Natural killer cell (primary cell): ENCODE measurements around the gene LY9. TPM values are rescaled to one million over a fixed set of nuclear protein-coding genes. Genes with fewer than 3 reads are reported as not detected.

Experiments
- ATAC-seq, 3 donors: fragments of 150-1000 bp in 2 of 3; fragments of 200-7000 bp in 1 of 3; cut with Tn5 transposase; 1 replicate in 1 of 3; 2 replicates in 2 of 3; pipeline ENCODE4 v1.10.0; 2021; ENCODE audit warnings: mild to moderate bottlenecking in 2 of 3, moderate library complexity in 2 of 3
- DNase-seq, 2 donors: peaks; one replicate each; pipeline versions ENCODE4 v3.0.0 to v3.0.0-alpha.2; 2013 to 2021; ENCODE audit warnings: mixed read lengths in 1 of 2
- H3K27ac ChIP-seq: one replicate; pipeline ENCODE4 v1.5.1; 2013; ENCODE audit warnings: mild to moderate bottlenecking, low read length
- H3K27me3 ChIP-seq: one replicate; pipeline ENCODE4 v1.6.1; 2013; ENCODE audit warnings: low read length; ENCODE audit not compliant: control insufficient read depth, insufficient read depth
- H3K36me3 ChIP-seq: one replicate; pipeline ENCODE4 v1.6.1; 2013; ENCODE audit warnings: low read length; ENCODE audit not compliant: control insufficient read depth, insufficient read depth
- H3K4me1 ChIP-seq: one replicate; pipeline ENCODE4 v1.6.1; 2013; ENCODE audit warnings: low read length; ENCODE audit not compliant: control insufficient read depth, insufficient read depth
- H3K4me3 ChIP-seq: one replicate; pipeline ENCODE4 v1.5.1; 2013; ENCODE audit warnings: low read length
- H3K9me3 ChIP-seq: one replicate; pipeline ENCODE4 v1.6.1; 2013; ENCODE audit warnings: low read length; ENCODE audit not compliant: control insufficient read depth, insufficient read depth
- H3K27ac Mint-ChIP-seq, 2 donors: one replicate each; pipeline ENCODE4 v1.8.0; 2022; ENCODE audit warnings: mild to moderate bottlenecking in 2 of 2, mixed read lengths in 2 of 2, moderate library complexity in 1 of 2
- H3K27me3 Mint-ChIP-seq, 2 donors: one replicate each; pipeline ENCODE4 v1.8.0; 2022; ENCODE audit warnings: low read depth in 2 of 2, mixed read lengths in 2 of 2
- H3K36me3 Mint-ChIP-seq: one replicate; pipeline ENCODE4 v1.8.0; 2022; ENCODE audit warnings: mixed read lengths
- H3K4me1 Mint-ChIP-seq, 2 donors: one replicate each; pipeline ENCODE4 v1.8.0; 2022; ENCODE audit warnings: mixed read lengths in 2 of 2
- H3K4me3 Mint-ChIP-seq: one replicate; pipeline ENCODE4 v1.8.0; 2022; ENCODE audit warnings: mild to moderate bottlenecking, moderate library complexity, mixed read lengths
- H3K9me3 Mint-ChIP-seq, 2 donors: one replicate each; pipeline ENCODE4 v1.8.0; 2022; ENCODE audit warnings: mixed read lengths in 2 of 2
- WGBS: methylation state at CpG from one replicate; pipeline ENCODE4 v1.1.7; 2013; ENCODE audit warnings: missing lambda C conversion rate; ENCODE audit not compliant: insufficient coverage; 5-methylcytosine and 5-hydroxymethylcytosine counted together
- intact Hi-C: fragments of 100-400 bp; cut with micrococcal nuclease; formaldehyde crosslinking; loops from one replicate; pipeline ENCODE4 v1.14.2; 2022
- total RNA-seq, 4 donors: library from RNA; stranded (reverse); fragments of 120-200 nt in 1 of 4; gene quantifications; one replicate each; pipeline versions ENCODE4 v1.2.3 to v1.2.4, GENCODE V29; 2013 to 2022
- TF ChIP-seq, protein P1 (sequence below): fragments of 200-600 bp; IDR thresholded peaks from one replicate; pipeline ENCODE4 v1.8.0; 2022; ENCODE audit warnings: antibody characterized with exemption

The LY9 gene
- total RNA-seq, 3 donors from 2014 or later (not counting 1 experiment from before 2014, with no cell fraction given), result 30.3 to 47.1 (median 34.4) TPM

DNA sequence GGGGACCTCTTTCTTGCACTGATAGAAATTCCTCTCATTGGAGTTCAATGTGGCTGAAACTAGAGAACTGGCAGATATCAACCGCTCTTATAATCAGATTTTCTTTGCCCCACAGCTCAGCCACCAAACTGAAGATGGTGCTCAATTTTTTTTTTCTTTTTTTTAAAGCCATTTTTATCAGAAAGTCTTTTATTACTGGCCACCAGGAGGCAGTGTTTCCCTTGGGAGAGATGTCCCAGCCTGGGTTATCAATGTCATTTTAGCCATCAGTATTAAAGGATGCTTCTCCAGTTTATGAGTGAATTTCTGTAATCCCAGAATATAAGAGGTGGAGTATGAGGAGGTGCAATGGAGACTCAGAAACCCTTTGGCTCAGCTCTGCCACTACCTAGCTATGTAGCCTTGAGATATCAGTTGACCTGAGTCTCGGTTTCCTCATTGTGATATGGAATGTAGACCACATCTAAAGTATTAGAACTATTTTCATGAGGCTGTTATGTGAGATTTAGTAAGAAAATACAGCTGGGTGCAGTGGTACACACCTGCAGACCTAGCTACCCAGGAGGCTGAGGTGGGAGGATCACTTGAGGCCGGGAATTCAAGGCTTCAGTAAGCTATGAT is 39.1 kb downstream of the LY9 start:
- intact Hi-C loops, result loop anchor here (1.0 to 5.0 kb wide), 3 partner anchors 38 to 116 kb away; partner anchors contain the start of gene LY9

DNA sequence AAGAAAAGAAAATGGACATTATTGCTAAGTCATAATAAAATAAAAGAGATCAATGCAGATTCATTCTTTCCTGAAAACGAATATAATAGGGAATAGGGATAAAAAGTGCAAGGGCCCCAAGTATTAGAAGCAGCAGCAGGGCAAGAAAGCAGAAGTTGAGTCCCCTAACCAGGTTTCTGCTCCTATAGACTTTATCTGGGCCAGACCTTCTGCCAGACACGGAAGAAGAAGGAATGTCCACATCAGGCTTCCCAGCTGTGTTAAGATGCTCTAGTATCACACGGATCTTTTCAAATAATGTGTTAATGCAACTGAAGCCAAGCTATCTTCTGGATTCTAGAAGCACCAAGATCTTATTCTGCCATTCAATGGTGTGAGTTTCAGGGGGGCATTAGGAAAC is 39.8 kb downstream of the LY9 start:
- peak overlapping the region; percentile 70 for H3K27ac ChIP-seq
- peaks cover 28% of the 10 kb centered on the region for H3K36me3 Mint-ChIP-seq
- peaks cover 80% of the 10 kb centered on the region for H3K36me3 ChIP-seq
- 67% methylated on average over 3 of the region's 3 CpGs for WGBS
- intact Hi-C loops, result loop anchor here (1.0 to 5.0 kb wide), 3 partner anchors 38 to 116 kb away; partner anchors contain the start of gene LY9
- no peak for DNase-seq
- H3K27me3 Mint-ChIP-seq, result no peaks in the 10 kb centered on the region
- no peaks in the 10 kb centered on the region for H3K27me3 ChIP-seq
- peak overlapping the region; percentile 42 for H3K4me3 Mint-ChIP-seq
- no peaks in the 10 kb centered on the region for H3K9me3 ChIP-seq
- ATAC-seq, result no peak
- H3K4me3 ChIP-seq, result no peak overlapping the region
- TF ChIP-seq, protein P1, sequence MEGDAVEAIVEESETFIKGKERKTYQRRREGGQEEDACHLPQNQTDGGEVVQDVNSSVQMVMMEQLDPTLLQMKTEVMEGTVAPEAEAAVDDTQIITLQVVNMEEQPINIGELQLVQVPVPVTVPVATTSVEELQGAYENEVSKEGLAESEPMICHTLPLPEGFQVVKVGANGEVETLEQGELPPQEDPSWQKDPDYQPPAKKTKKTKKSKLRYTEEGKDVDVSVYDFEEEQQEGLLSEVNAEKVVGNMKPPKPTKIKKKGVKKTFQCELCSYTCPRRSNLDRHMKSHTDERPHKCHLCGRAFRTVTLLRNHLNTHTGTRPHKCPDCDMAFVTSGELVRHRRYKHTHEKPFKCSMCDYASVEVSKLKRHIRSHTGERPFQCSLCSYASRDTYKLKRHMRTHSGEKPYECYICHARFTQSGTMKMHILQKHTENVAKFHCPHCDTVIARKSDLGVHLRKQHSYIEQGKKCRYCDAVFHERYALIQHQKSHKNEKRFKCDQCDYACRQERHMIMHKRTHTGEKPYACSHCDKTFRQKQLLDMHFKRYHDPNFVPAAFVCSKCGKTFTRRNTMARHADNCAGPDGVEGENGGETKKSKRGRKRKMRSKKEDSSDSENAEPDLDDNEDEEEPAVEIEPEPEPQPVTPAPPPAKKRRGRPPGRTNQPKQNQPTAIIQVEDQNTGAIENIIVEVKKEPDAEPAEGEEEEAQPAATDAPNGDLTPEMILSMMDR, result no peak
- no peaks in the 10 kb centered on the region for H3K9me3 Mint-ChIP-seq
- peaks cover 61% of the 10 kb centered on the region for H3K4me1 ChIP-seq
- H3K27ac Mint-ChIP-seq, result peak overlapping the region in 1 of 2 donors; percentile 95
- peaks cover 70 to 72% of the 10 kb centered on the region in 2 donors for H3K4me1 Mint-ChIP-seq

More for the DNA sequence above, 39.1 kb downstream of the LY9 start:
- Histone ChIP-seq H3K27ac (no peak overlapping the region), H3K4me1 (peaks cover 54% of the 10 kb centered on the region), H3K36me3 (peaks cover 83% of the 10 kb centered on the region), H3K27me3 (no peaks in the 10 kb centered on the region), H3K9me3 (no peaks in the 10 kb centered on the region), H3K4me3 (no peak overlapping the region)
- TF ChIP-seq, protein P1, result peak; percentile 90
- no peak for ATAC-seq
- Mint-ChIP-seq H3K4me3 (peak overlapping the region; percentile 40), H3K4me1 (peaks cover 77 to 78% of the 10 kb centered on the region in 2 donors), H3K36me3 (peaks cover 35% of the 10 kb centered on the region), H3K27me3 (no peaks in the 10 kb centered on the region), H3K9me3 (no peaks in the 10 kb centered on the region), H3K27ac (peak overlapping the region in 1 of 2 donors; percentile 95)
- DNase-seq, result peak; percentile 46 to 86
- WGBS, result 88% methylated on average over 3 of the region's 3 CpGs

DNA sequence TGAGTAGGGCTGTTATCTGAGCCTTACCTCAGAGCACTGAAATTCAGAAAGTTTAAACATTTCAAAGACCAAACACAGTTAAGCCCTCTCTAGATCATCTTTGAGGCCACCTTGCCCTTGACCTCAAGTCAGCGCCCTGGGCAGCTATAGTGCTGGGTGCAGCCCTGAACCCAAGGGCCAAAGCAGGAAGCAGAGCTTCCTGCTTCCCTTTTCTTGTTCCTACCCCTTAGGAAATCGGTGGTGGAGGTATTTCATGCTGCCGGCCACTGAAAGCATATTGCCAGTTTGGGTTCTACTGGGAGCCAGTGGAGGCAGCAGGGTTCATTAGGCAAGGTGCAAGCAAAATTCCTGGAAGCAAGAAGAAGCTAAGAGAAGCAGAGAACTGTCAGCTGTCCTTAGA is 40.6 kb downstream of the LY9 start:
- H3K36me3 ChIP-seq, result peaks cover 80% of the 10 kb centered on the region
- peak overlapping the region; percentile 70 for H3K27ac ChIP-seq
- H3K27ac Mint-ChIP-seq, result peak overlapping the region in 1 of 2 donors; percentile 95
- no peak for DNase-seq
- no peaks in the 10 kb centered on the region for H3K27me3 Mint-ChIP-seq
- ATAC-seq, result no peak
- WGBS, result 24% methylated on average over 3 of the region's 3 CpGs
- no peaks in the 10 kb centered on the region for H3K9me3 ChIP-seq
- H3K4me1 ChIP-seq, result peaks cover 69% of the 10 kb centered on the region
- intact Hi-C loops, result loop anchor here (5.0 kb wide), 1 partner anchor 39 kb away; the partner anchor contains the start of gene LY9
- H3K4me3 Mint-ChIP-seq, result peak overlapping the region; percentile 55
- TF ChIP-seq, protein P1, result no peak
- H3K4me3 ChIP-seq, result no peak overlapping the region
- H3K27me3 ChIP-seq, result no peaks in the 10 kb centered on the region
- H3K9me3 Mint-ChIP-seq, result no peaks in the 10 kb centered on the region
- H3K36me3 Mint-ChIP-seq, result peaks cover 21% of the 10 kb centered on the region
- H3K4me1 Mint-ChIP-seq, result peaks cover 75 to 76% of the 10 kb centered on the region in 2 donors
